ENCODE measurements around the gene HOXD8.

- TF ChIP-seq, protein P1, sequence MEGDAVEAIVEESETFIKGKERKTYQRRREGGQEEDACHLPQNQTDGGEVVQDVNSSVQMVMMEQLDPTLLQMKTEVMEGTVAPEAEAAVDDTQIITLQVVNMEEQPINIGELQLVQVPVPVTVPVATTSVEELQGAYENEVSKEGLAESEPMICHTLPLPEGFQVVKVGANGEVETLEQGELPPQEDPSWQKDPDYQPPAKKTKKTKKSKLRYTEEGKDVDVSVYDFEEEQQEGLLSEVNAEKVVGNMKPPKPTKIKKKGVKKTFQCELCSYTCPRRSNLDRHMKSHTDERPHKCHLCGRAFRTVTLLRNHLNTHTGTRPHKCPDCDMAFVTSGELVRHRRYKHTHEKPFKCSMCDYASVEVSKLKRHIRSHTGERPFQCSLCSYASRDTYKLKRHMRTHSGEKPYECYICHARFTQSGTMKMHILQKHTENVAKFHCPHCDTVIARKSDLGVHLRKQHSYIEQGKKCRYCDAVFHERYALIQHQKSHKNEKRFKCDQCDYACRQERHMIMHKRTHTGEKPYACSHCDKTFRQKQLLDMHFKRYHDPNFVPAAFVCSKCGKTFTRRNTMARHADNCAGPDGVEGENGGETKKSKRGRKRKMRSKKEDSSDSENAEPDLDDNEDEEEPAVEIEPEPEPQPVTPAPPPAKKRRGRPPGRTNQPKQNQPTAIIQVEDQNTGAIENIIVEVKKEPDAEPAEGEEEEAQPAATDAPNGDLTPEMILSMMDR (IDR thresholded peaks at IDR 0.05; ENCODE audit: low read depth, low read length) = no peak
- no peak for TF ChIP-seq POLR2A (IDR thresholded peaks at IDR 0.05; ENCODE audit: extremely low read depth, insufficient read length)
These were observed 49.3 kb downstream of the HOXD8 start for GRCh38 chr2:176178757-176179295.
